NOMO-1 (cell line): ENCODE measurements around the gene JAML.

Source experiments
- DNase-seq, 2 experiments: peaks; one replicate each; lab custom pipeline; 2025; ENCODE audit not compliant: unreplicated experiment in 2 of 2; lab: John Stamatoyannopoulos, UW

The JAML gene

GRCh38 chr11:118224511-118225188 lies at the start of gene JAML:
TSS of gene JAML (minus strand) at chr11:118225011. CDS start at chr11:118214866, 10,145 bp downstream.
- DNase-seq = peak; percentile 51 to 75

- DNase-seq = no peak
Measured at GRCh38 chr11:118274186-118274585, 49.4 kb upstream of the JAML start.

DNA sequence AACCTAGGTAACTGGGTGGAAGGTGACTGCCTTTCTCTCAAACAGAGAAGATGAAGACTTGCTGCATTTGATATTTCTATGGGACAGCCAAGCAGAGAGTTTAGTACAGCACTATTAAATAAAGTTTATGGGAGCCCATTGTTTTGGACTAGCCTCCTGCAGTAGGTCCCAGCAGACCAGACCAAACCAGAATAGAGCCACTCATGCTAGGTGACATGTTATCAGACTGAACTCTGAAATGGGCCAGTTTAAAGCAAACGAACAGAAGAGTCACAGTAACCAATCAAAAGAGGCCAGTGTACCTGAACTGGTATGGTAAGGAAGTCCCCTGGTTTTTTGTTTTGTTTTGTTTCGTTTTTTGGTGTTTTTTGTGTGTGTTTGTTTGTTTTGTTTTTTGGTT lies 47.2 kb upstream of the JAML start:
- DNase-seq = no peak

DNA sequence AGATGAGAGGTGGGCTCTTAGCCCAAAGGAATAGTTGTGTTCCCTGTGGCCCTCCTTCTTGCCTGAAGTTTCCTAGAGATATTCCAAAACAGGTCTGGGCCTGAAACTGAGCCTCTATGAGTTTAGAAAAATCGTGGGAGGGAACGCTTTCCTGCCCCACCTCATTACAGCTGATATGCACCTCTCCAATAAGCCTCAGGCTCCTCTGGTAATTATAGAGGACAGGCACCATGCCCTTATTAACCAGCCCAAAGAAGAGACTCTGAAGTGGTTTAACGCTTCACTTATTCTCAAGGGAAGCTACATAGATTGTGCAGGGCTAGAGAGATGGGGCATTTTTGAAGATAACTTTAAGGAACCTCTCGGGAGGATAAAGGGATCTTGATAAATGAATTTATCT lies 42.7 kb upstream of the JAML start:
- DNase-seq = no peak

- DNase-seq = no peak
Measured at GRCh38 chr11:118265954-118266353, 41.1 kb upstream of the JAML start.

DNA sequence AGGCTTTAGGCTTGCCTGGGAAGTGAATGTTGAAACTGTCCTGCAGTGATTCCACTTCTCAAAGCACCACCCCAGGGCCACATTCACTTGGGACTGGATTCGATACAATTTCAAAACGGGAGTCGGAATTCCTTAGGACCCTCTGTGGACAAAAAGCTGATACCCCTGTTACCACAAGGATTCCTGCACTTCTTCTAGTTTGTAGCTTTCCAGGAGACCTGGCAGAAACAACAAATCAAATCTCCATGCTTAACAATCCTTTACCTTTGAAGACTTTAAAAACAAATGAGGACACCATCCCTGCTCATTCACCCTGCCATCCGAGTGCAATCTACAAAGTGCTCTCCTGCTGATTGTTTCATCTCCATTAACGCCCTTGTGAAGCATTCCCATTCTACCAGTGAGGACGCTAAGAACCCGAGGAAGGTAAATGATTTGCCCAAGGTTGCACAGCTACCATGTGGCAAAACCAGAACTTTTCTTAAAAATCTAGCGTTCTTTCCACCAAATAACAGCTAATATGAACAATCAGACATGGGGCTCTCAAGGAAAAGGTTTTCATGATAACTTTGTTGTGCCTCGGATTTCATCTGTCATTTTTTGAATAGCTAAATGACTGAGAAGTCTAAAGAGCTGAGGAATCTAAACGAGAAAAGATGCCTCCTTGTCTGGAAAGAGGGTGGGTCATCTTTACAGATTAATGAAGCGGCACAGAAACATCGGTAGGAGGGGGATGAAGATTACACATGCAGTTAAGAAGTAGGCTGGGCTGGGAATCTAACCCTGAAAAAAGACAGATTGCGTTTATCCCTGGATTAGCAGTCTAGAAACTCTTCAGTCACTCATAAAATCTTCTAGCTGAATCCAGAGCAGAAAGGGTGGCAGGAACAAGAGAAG lies 40.0 kb upstream of the JAML start:
- DNase-seq = no peak

- peak; percentile 20 to 35 for DNase-seq
Measured at GRCh38 chr11:118263695-118264568, 39.1 kb upstream of the JAML start, which contains the start of gene MPZL2. TSS of gene MPZL2 (minus strand) at chr11:118264297. CDS start at chr11:118264153, 144 bp downstream.

- DNase-seq = no peak
Measured at GRCh38 chr11:118263112-118263511, 38.3 kb upstream of the JAML start.

DNA sequence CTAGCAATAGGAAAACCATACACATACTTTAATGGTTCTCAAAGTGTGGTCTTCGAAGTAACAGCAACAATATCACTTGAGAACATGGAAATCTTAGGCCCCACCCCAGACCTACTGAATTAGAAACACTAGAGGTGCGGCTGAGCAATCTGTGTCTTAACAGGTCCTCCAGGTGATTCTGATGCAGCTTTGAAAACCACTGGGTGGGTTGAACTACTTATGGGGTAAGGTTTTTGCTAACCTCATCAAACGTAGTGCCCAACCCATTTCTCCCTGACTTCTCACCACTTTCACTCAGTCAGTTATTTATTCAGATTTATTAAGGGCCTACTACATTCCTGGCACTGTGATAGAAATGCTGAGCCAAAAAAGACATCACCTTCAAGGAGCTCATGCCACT lies 35.5 kb upstream of the JAML start:
- no peak for DNase-seq

GRCh38 chr11:118259138-118259537 lies 34.3 kb upstream of the JAML start:
- DNase-seq = no peak

- DNase-seq = peak in 1 of 2 experiments; percentile 8
Measured at GRCh38 chr11:118258410-118258809, 33.6 kb upstream of the JAML start.

DNA sequence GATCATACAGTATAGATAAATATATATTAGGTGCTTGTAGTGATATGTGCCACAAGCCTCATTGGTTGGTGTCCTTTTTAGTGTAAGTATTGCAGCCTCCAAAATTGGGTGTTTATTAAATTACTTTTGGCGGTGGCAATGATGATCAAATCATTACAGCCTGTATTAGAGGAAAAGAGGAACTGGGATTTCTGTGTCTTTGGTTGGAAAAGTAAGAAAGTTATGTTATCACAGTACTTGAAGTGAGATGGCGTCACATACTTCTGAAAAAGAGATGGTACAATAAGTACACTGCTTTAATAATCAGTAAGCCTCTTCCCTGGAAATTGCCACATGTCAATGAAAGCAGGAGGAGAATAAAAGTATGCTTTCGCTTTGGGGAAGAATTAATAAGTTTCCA lies 27.9 kb upstream of the JAML start:
- no peak for DNase-seq

- peak; percentile 46 to 72 for DNase-seq
Measured at GRCh38 chr11:118251858-118252652, 27.2 kb upstream of the JAML start, which contains the start of gene MPZL3. TSS of gene MPZL3 (minus strand) at chr11:118252365. CDS start at chr11:118252294, 71 bp downstream.

DNA sequence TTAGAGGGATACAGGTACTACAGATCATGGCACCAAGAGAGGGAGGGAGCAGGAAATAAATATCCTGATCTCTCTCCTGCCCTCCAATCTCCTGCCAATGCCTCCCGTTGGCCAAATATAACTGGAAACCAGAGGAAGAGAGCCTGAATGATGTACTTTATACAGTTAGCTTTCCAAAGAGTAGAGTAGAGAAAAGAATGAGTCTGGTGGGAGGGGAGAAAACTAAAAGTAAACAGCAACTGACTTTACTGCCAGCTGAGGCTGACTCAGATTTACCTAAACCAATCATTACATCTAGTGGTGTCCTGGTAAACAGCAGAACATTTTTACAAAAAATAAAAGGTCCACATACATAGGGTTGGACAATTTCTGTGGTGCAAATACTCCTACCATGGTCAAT lies 22.2 kb upstream of the JAML start:
- DNase-seq = no peak

- DNase-seq = no peak
Measured at GRCh38 chr11:118245936-118246562, 21.2 kb upstream of the JAML start.

- DNase-seq = no peak
Measured at GRCh38 chr11:118243993-118244762, 19.4 kb upstream of the JAML start.

DNA sequence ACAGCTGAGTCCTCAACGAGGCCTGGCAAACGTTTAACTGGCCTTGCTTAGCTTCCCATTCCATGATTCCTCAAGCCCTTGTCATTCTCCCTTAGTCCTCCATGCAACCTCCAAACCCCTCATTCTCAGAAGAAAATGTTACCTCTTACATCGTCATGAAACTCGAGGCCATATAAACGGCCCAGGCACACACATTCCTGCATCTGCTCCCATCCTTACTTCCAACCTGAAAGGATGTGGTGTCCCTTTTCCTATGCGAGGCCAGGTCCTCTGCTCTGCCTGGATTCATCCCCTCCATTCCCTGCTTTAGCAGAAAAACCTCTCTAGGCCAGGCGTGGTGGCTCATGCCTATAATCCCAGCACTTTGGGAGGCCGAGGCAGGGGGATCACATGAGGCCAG lies 18.4 kb upstream of the JAML start:
- DNase-seq = no peak

DNA sequence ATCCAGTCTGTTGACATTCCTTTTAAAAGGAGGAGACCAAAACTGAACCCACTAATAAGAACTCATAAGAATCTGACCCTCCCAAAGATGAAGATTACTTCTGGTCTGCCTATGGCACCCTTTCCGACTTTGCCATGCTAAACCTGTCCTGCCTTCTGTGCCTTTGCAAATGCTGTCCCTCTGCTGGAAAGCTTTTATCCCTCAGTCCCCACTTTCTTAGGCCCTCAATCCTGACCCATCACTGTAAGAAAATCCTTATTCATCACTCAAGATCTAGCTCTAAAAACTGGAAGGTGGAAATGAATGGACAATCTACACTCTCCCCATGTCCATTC lies 16.9 kb upstream of the JAML start:
- no peak for DNase-seq
